WTC11 (cell line): ENCODE data around the gene CCDC190. TPM values are rescaled to one million over a fixed set of nuclear protein-coding genes. Genes with fewer than 3 reads are reported as not detected.

Source experiments
- ATAC-seq: fragments of 200-7000 bp; cut with Tn5 transposase; 2 replicates; pipeline ENCODE4 v1.10.0; 2021; ENCODE audit warnings: mild to moderate bottlenecking, moderate library complexity
- CTCF ChIA-PET: fragments of 300-600 bp; sonication (Branson Sonifier 250); formaldehyde crosslinking; loops from one replicate; lab custom pipeline; 2021; ENCODE audit warnings: antibody characterized with exemption; lab: Charles Lee
- POLR2A ChIA-PET: fragments of 350-600 bp; sonication (Branson Sonifier 250); formaldehyde crosslinking; loops from one replicate; lab custom pipeline; 2021; ENCODE audit warnings: antibody characterized with exemption; lab: Charles Lee
- DNase-seq: peaks from one replicate; pipeline ENCODE4 v3.0.0; 2021; ENCODE audit warnings: low spot score
- H3K27ac Mint-ChIP-seq: 2 replicates; pipeline ENCODE4 v1.8.0; 2021; ENCODE audit warnings: mixed read lengths
- H3K27me3 Mint-ChIP-seq: 2 replicates; pipeline ENCODE4 v1.8.0; 2021; ENCODE audit warnings: low read depth, mild to moderate bottlenecking, moderate library complexity, mixed read lengths
- H3K36me3 Mint-ChIP-seq: 2 replicates; pipeline ENCODE4 v1.8.0; 2021; ENCODE audit warnings: mixed read lengths
- H3K4me1 Mint-ChIP-seq: 2 replicates; pipeline ENCODE4 v1.8.0; 2022; ENCODE audit warnings: mixed read lengths
- H3K4me3 Mint-ChIP-seq: 2 replicates; pipeline ENCODE4 v1.8.0; 2021; ENCODE audit warnings: mild to moderate bottlenecking, moderate library complexity, mixed read lengths
- H3K9me3 Mint-ChIP-seq: 2 replicates; pipeline ENCODE4 v1.8.0; 2021; ENCODE audit warnings: mixed read lengths
- ATF1 ChIP-seq: sonication (generic); formaldehyde crosslinking; IDR thresholded peaks from 2 replicates; pipeline ENCODE4 v1.8.1; 2023; ENCODE audit warnings: mild to moderate bottlenecking, moderate library complexity, missing genetic modification reagents
- CBFB ChIP-seq: sonication (generic); formaldehyde crosslinking; IDR thresholded peaks from 2 replicates; pipeline ENCODE4 v1.8.1; 2022; ENCODE audit warnings: mild to moderate bottlenecking, low read depth, missing genetic modification reagents
- CTCF ChIP-seq: fragments of 200-600 bp; IDR thresholded peaks from 2 replicates; pipeline ENCODE4 v1.8.0; 2022; ENCODE audit warnings: antibody characterized with exemption
- EMX1 ChIP-seq: fragments of 250-450 bp; sonication (Bioruptor Pico); IDR thresholded peaks from 2 replicates; pipeline ENCODE4 v1.8.0; 2021; ENCODE audit warnings: mild to moderate bottlenecking
- GTF2I ChIP-seq: fragments of 250-450 bp; sonication (Bioruptor Pico); conservative IDR thresholded peaks from 2 replicates; pipeline ENCODE4 v1.4.0; 2021; ENCODE audit warnings: mild to moderate bottlenecking
- JAZF1 ChIP-seq: fragments of 250-450 bp; sonication (Bioruptor Pico); IDR thresholded peaks from 2 replicates; pipeline ENCODE4 v1.9.0; 2021; ENCODE audit warnings: moderate library complexity, mild to moderate bottlenecking, inconsistent platforms
- MXD4 ChIP-seq: fragments of 250-450 bp; sonication (Bioruptor Pico); IDR thresholded peaks from 2 replicates; pipeline ENCODE4 v1.8.0; 2021; ENCODE audit warnings: mild to moderate bottlenecking, moderate library complexity, borderline replicate concordance
- MYBL2 ChIP-seq: sonication (generic); formaldehyde crosslinking; IDR thresholded peaks from 2 replicates; pipeline ENCODE4 v1.8.1; 2023; ENCODE audit warnings: mild to moderate bottlenecking, moderate library complexity, missing genetic modification reagents
- NFATC4 ChIP-seq: fragments of 250-450 bp; sonication (Bioruptor Pico); IDR thresholded peaks from 2 replicates; pipeline ENCODE4 v1.9.0; 2021; ENCODE audit warnings: mild to moderate bottlenecking
- NFE2L1 ChIP-seq: sonication (generic); formaldehyde crosslinking; IDR thresholded peaks from 2 replicates; pipeline ENCODE4 v1.8.1; 2023; ENCODE audit warnings: missing genetic modification reagents
- NR1H2 ChIP-seq: sonication (generic); formaldehyde crosslinking; IDR thresholded peaks from 2 replicates; pipeline ENCODE4 v1.9.0; 2021; ENCODE audit warnings: mild to moderate bottlenecking, moderate library complexity, missing genetic modification reagents
- NR3C1 ChIP-seq: sonication (generic); formaldehyde crosslinking; conservative IDR thresholded peaks from 2 replicates; pipeline ENCODE4 v1.8.1; 2023; ENCODE audit warnings: low read depth, mild to moderate bottlenecking, missing genetic modification reagents
- PRRX2 ChIP-seq: fragments of 250-450 bp; sonication (Bioruptor Pico); IDR thresholded peaks from 2 replicates; pipeline ENCODE4 v1.8.0; 2021; ENCODE audit warnings: mild to moderate bottlenecking
- RELA ChIP-seq: sonication (generic); formaldehyde crosslinking; IDR thresholded peaks from 2 replicates; pipeline ENCODE4 v1.8.1; 2022; ENCODE audit warnings: missing genetic modification reagents, mild to moderate bottlenecking, borderline replicate concordance
- RORB ChIP-seq: fragments of 250-450 bp; sonication (Bioruptor Pico); IDR thresholded peaks from 2 replicates; pipeline ENCODE4 v1.9.0; 2021; ENCODE audit warnings: mild to moderate bottlenecking
- SMAD3 ChIP-seq: sonication (generic); formaldehyde crosslinking; IDR thresholded peaks from 2 replicates; pipeline ENCODE4 v1.8.0; 2022; ENCODE audit warnings: missing genetic modification reagents, mild to moderate bottlenecking, borderline replicate concordance
- SOX15 ChIP-seq: fragments of 250-450 bp; sonication (Bioruptor Pico); IDR thresholded peaks from 2 replicates; pipeline ENCODE4 v1.9.0; 2021; ENCODE audit warnings: mild to moderate bottlenecking
- ZBTB21 ChIP-seq: sonication (generic); formaldehyde crosslinking; IDR thresholded peaks from 2 replicates; pipeline ENCODE4 v1.8.1; 2023; ENCODE audit warnings: mild to moderate bottlenecking, missing genetic modification reagents, borderline replicate concordance
- ZNF263 ChIP-seq: sonication (generic); formaldehyde crosslinking; IDR thresholded peaks from 2 replicates; pipeline ENCODE4 v1.8.1; 2022; ENCODE audit warnings: low read depth, mild to moderate bottlenecking, moderate library complexity, missing genetic modification reagents
- ZNF317 ChIP-seq: sonication (generic); formaldehyde crosslinking; IDR thresholded peaks from 2 replicates; pipeline ENCODE4 v1.8.1; 2023; ENCODE audit warnings: low read depth, mild to moderate bottlenecking, moderate library complexity, missing genetic modification reagents, borderline replicate concordance
- ZNF416 ChIP-seq: fragments of 250-450 bp; sonication (Bioruptor Pico); IDR thresholded peaks from 2 replicates; pipeline ENCODE4 v1.9.0; 2021; ENCODE audit warnings: mild to moderate bottlenecking, inconsistent platforms
- total RNA-seq: library from RNA; stranded (reverse); gene quantifications from 3 replicates; pipeline ENCODE4 v1.2.3, GENCODE V29; 2021
- TF ChIP-seq, protein P1 (sequence below): sonication (generic); formaldehyde crosslinking; IDR thresholded peaks from 2 replicates; pipeline ENCODE4 v1.8.1; 2022; ENCODE audit warnings: low read depth, missing genetic modification reagents, borderline replicate concordance
- TF ChIP-seq, protein P2 (sequence below): sonication (generic); formaldehyde crosslinking; IDR thresholded peaks from 2 replicates; pipeline ENCODE4 v1.8.0; 2023; ENCODE audit warnings: missing genetic modification reagents
- TF ChIP-seq, protein P3 (sequence below): sonication (generic); formaldehyde crosslinking; IDR thresholded peaks from 2 replicates; pipeline ENCODE4 v1.8.1; 2022; ENCODE audit warnings: missing genetic modification reagents, borderline replicate concordance

Gene CCDC190
- total RNA-seq, 1 experiment from 2014 or later = not detected

DNA sequence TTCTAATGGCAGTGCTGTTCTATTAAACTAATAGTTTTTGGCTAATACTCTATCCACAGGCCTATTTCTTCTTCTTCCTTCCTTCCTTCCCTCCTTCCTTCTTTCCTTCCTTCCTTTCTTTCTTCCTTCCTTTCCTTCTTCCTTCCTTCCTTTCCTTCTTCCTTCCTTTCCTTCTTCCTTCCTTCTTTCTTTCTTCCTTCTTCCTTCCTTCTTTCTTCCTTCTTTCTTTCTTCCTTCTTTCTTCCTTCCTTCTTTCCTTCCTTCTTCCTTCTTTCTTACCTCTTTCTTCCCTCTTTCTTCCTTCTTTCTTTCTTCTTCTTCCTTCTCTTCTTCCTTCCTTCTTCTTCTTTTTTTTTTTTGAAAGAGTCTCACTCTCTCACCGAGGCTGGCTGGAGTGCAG lies 31.7 kb downstream of the CCDC190 start (continued):
- TF ChIP-seq, protein P1, sequence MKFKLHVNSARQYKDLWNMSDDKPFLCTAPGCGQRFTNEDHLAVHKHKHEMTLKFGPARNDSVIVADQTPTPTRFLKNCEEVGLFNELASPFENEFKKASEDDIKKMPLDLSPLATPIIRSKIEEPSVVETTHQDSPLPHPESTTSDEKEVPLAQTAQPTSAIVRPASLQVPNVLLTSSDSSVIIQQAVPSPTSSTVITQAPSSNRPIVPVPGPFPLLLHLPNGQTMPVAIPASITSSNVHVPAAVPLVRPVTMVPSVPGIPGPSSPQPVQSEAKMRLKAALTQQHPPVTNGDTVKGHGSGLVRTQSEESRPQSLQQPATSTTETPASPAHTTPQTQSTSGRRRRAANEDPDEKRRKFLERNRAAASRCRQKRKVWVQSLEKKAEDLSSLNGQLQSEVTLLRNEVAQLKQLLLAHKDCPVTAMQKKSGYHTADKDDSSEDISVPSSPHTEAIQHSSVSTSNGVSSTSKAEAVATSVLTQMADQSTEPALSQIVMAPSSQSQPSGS (CRISPR knock-in tag) = no peak
- TF ChIP-seq MYBL2 (CRISPR knock-in tag) (no peak), RORB (CRISPR knock-in tag) (no peak)

DNA sequence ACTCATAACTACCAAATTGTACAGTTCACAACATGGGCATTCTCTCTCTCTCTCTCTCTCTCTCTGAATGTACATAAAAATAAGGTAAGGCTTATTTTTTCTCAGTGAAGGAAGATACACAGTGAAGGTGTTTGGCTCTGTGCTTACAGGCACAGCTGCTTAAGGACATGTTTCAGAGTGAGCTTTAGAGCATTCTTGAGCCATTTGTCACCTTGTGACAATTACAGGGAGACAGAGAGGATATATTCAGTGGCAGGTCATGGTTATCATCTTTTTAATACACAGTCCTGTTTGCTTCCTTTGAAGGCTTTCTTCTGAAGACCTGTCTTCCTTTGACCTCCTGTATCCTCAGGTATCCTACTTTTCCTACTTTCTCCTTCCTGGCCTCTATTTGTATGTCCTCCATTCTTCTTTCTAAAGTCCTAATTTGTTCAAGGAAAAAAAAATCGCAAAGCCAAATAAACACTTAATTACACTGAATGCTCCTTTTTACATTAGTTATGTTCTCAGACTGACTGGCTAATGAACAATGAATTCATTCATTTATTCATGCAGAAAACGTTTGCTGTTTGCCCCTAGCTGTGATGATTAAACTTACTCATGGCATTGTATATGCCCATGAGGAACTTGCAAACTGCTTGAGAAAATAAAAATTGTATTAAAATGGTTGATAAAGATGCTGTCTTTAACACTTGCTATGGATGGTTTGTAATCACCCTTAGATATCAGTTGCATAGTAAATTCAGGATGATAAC lies 37.0 kb downstream of the CCDC190 start:
- Mint-ChIP-seq H3K9me3 (no peaks in the 10 kb centered on the region), H3K36me3 (no peaks in the 10 kb centered on the region), H3K4me1 (peaks cover 18% of the 10 kb centered on the region), H3K27ac (no peak overlapping the region), H3K4me3 (no peak overlapping the region), H3K27me3 (peaks cover 10% of the 10 kb centered on the region)
- ChIA-PET CTCF (no interaction called here), POLR2A (no interaction called here)
- DNase-seq = no peak
- ATAC-seq = no peak
- no peak for TF ChIP-seq SOX15 (CRISPR knock-in tag)
- no peak for TF ChIP-seq RORB (CRISPR knock-in tag)
- TF ChIP-seq ZBTB21 = no peak
- TF ChIP-seq NR1H2 (CRISPR knock-in tag) = no peak
- TF ChIP-seq GTF2I (CRISPR knock-in tag) = no peak
- TF ChIP-seq CTCF = no peak
- TF ChIP-seq MXD4 (CRISPR knock-in tag) = no peak
- no peak for TF ChIP-seq NFATC4 (CRISPR knock-in tag)
- TF ChIP-seq EMX1 (CRISPR knock-in tag) = no peak
- no peak for TF ChIP-seq RELA (CRISPR knock-in tag)
- TF ChIP-seq, protein P2, sequence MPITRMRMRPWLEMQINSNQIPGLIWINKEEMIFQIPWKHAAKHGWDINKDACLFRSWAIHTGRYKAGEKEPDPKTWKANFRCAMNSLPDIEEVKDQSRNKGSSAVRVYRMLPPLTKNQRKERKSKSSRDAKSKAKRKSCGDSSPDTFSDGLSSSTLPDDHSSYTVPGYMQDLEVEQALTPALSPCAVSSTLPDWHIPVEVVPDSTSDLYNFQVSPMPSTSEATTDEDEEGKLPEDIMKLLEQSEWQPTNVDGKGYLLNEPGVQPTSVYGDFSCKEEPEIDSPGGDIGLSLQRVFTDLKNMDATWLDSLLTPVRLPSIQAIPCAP (CRISPR knock-in tag) = no peak
- TF ChIP-seq CBFB (CRISPR knock-in tag) = no peak
- TF ChIP-seq PRRX2 (CRISPR knock-in tag) = no peak
- TF ChIP-seq ATF1 (CRISPR knock-in tag) = no peak
- TF ChIP-seq SMAD3 (CRISPR knock-in tag) = no peak

GRCh38 chr1:162823231-162823630 lies 37.7 kb downstream of the CCDC190 start:
- H3K4me3 Mint-ChIP-seq = peak overlapping the region; percentile 92
- ATAC-seq = no peak
- no peak overlapping the region for H3K27ac Mint-ChIP-seq
- H3K36me3 Mint-ChIP-seq = no peaks in the 10 kb centered on the region
- H3K9me3 Mint-ChIP-seq = no peaks in the 10 kb centered on the region
- H3K27me3 Mint-ChIP-seq = peaks cover 10% of the 10 kb centered on the region
- no peak for DNase-seq
- ChIA-PET POLR2A (interaction anchor here (1.0 kb wide), 1 partner anchor 262 kb away, joined by 3 read pairs; the partner anchor contains the start of gene UAP1), CTCF (interaction anchor here (0.9 to 1.5 kb wide), 7 partner anchors 8 to 246 kb away, joined by 3 to 6 read pairs (median 5); partner anchors contain the start of gene RGS4)
- H3K4me1 Mint-ChIP-seq = peaks cover 18% of the 10 kb centered on the region
- no peak for TF ChIP-seq PRRX2 (CRISPR knock-in tag)
- TF ChIP-seq, protein P2 (CRISPR knock-in tag) = no peak
- TF ChIP-seq ZBTB21 = no peak
- TF ChIP-seq NFE2L1 (CRISPR knock-in tag) = no peak
- TF ChIP-seq ZNF263 (CRISPR knock-in tag) = no peak
- TF ChIP-seq ZNF416 (CRISPR knock-in tag) = no peak
- no peak for TF ChIP-seq JAZF1 (CRISPR knock-in tag)
- TF ChIP-seq NR3C1 (CRISPR knock-in tag) = no peak
- no peak for TF ChIP-seq ZNF317
- TF ChIP-seq, protein P3, sequence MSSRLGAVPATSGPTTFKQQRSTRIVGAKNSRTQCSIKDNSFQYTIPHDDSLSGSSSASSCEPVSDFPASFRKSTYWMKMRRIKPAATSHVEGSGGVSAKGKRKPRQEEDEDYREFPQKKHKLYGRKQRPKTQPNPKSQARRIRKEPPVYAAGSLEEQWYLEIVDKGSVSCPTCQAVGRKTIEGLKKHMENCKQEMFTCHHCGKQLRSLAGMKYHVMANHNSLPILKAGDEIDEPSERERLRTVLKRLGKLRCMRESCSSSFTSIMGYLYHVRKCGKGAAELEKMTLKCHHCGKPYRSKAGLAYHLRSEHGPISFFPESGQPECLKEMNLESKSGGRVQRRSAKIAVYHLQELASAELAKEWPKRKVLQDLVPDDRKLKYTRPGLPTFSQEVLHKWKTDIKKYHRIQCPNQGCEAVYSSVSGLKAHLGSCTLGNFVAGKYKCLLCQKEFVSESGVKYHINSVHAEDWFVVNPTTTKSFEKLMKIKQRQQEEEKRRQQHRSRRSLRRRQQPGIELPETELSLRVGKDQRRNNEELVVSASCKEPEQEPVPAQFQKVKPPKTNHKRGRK = no peak
